T-helper 22 cell (primary cell): ENCODE measurements around the gene INSM1.

Experiments
- DNase-seq: peaks from one replicate; pipeline ENCODE4 v3.0.0-alpha.2; 2020; ENCODE audit warnings: low read depth

INSM1 gene

DNA sequence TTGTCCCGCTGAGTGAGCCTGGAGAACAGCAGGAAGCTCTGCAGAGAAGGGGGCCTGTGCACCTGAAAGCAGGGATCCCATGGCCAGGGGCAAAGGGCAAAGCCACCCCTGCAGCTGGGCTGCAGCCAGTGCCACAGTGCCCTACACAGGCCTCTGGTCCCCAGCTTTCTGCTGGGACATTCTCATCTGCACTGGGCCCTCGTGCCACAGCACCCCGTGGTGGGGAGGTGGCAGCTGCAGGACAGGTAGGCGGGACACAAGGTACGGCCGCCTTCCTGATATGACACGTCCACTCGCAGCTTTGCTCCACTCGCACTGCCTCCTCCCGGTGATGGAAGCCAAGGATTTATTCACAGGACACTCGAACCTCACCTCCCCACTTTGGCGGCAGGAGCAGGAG is 27.2 kb downstream of the INSM1 start:
- DNase-seq: no peak

DNA sequence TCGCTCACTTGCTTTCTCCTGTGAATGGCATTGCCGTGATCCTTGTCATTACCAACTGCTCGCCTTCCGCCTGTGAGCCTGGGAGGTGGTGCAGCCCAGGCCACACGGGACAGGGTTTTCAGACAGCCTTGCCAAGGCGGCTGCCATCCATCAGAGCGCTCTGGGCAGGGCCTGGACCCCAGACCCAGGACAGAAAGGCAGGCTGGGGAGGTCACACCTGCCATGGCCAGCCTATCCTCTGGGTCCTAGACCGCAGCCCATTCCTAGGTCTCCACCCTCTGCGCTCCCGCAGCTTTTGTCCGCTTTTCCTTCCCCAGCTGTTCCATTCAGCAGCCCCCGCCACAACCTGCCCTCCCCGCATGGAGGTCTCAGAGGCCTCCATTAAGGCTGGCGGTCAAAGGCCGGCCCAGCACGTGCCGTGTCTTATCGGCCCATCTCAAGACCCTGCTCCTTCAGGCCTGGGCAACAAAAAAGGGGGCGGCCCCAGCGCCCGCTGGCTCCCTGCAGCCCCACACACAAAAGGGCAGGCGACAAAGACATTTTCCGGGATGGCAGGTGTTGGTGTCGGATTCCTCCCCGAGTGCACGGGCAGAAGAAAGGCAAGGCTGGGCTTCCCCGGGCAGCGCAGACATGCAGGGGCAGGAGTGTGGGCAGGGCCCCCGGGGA is 28.1 kb downstream of the INSM1 start:
- DNase-seq: no peak

- DNase-seq: no peak
These were observed 28.9 kb downstream of the INSM1 start for GRCh38 chr20:20396794-20397193.

DNA sequence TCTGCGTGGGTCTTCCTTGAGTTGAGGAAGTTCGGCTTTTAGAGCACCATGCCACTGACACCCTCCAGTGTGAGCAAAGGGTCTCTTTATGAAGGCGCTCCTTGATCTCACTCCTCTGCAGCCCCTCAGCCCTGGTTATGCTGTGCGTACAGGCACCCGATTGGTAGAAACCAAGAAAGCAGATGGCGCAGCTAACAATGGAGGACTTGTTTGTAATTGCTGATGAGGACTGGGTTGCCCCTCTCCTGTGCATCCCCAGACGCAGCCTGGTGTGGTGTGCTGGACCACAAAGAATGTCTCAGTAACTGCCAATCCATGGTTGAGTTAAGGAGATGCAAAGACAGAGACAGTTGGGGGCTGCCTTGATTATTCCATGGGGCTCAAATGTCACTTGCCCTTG is 30.2 kb downstream of the INSM1 start:
- DNase-seq: no peak

DNA sequence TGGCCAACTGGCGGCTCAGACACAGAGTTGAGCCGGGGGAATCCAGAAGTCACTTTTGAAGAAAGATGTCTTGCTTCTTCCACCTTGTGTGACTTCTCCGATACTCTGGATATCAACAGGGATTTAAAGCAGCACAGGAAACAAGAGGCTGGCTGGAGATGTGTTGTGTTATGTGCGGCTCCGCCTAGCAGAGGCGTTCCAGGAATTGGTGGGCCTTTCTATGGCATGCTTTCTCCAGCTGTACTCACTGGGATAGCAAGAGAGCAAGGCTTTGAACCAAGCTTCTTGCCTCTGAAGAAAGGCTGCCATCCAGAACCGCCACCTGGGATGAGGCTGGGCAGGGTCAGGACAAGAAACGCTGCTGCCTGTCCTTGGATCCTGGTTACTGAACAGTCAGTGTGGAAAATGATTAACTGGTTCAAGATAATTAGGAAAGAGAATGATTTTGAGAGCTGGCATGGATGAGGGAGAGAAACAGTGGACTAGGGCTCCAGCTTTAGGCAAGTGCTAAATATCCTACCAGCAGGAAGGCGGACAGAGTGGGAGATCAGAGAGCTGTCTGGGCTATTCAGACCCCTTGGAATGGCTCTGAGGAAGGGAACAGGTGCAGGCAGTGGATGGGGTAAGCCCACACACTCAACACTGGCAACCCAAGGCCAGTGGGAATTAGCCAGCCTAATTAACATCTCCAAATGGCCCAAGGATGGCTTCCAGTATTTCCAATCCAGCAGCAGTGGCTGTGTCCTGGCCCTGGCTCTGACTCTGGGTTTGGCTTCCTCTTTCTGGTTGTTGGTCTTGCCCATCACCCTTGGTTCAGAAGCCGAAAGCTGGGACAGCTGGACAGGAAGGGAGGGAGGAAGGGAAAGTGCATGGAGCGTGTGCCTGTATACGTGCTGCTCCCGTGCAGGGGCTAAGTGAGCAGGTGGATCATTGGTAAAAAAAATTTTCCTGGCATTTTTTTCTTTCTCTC is 31.9 kb downstream of the INSM1 start:
- DNase-seq: no peak

DNA sequence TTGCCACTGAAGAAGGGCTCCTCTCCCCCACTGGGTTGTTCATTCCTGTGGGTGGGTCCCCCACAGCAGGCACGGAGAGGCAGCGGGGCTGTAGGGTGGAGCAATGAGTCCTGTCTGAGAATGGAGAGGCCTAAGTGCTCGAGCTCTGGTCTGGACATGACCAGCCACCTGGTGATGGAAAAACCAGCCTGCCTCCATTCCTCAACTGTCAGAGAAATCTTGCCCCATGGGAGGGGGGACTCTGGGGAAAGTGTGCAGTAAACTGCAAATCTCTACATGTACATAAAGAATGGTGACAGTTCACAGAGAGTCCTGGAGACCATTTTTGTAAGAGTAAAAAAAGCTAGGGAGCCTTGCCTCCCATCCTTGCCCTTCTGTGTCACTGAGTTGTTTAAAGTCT is 34.1 kb downstream of the INSM1 start:
- no peak for DNase-seq

DNA sequence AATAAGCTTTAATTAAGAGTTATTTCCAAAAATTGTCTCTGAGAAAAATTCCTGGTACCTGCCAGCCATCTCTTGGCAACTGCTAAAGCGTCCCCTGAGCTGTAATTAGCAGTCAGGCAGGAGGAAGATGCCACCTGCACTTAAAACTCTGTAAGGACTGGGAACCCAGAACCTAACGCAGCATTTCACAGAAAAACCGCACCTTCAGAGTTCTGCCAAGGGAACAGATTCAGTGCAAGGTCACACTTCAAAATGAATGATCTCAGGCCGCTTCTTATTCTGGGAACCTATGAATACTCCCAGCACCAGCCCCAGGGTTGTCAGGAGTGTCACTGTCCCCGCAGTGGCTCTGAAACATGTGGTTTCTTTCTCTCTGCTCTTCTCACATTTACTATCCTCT is 36.7 kb downstream of the INSM1 start:
- DNase-seq: no peak

DNA sequence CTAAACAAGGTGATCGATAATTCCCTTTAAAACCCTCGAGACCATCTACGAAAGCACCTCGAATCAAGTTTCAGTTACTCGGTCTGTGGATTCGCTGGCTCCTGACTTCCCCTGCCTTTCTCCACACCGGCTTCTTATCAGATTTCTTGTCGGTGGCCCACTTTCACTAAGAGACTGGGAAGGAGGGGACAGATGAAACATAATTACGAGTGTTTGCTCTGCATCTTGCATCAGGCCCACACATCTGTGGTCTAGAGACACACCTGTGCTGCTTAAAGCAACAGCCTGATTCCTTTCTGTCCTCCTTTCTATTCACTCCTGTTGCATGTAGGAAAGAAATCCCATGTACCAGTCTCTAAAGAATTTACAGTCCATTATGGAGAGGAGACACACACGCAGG is 37.7 kb downstream of the INSM1 start:
- DNase-seq: no peak

DNA sequence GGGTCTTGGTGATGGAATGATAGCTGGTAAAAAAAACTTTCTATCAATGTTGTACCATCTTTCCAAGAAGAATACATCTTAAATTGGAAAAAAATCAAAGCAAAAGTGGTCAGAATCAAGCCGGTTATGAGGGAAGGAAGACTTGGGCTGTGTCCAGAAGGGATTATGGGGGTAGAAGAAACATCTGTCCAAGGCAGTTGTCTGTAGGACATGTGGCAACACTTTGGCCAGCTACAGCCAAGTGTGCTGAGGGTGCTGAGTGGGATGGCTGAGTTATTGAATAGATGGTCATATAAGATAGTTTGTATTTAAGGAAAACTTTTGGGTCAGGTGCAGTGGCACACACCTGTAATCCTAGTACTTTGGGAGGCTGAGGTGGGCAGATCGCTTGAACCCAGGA is 38.4 kb downstream of the INSM1 start:
- DNase-seq: no peak

DNA sequence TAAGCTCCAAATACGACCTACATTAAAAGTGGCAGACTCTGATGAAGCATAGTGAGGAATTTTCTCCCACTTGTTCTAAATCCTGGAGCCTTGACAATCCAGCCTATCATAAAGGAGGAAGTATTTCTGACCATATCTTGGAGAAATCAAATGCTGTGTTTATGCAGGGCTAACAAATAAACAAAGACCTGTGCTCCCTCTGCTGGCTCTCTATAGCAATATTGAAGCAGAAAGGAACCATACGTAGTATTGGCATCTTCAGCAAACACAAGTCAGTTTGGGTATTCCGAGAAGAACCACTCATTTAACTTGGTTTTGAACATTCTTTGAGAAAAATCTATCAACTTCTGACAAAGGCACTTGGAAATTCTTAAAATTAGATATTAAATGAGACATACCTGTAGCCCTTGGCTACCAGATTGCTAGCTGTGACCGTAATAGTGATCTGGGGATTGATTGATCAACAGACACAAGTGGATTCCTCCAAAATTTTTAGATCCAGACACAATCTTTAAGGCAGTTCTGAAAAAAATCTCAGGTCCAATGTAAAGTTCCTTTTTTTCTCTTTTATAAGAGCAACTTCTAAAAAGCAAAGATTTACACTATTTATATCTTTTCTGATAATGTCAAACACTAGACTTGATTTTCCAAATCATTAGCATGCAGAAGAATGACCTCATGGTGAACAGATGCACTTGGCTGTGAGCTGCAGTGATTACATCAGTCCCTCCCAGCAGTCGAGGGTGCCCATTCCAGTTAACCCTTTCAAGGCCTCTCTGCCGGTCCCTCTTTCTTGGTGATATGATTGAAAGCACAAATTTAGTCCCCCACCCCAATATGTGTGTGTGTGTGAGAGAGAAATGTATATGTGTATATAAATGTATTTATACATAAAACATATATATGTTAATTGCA is 40.2 kb downstream of the INSM1 start:
- no peak for DNase-seq

GRCh38 chr20:20409331-20409730 is 41.4 kb downstream of the INSM1 start:
- no peak for DNase-seq

DNA sequence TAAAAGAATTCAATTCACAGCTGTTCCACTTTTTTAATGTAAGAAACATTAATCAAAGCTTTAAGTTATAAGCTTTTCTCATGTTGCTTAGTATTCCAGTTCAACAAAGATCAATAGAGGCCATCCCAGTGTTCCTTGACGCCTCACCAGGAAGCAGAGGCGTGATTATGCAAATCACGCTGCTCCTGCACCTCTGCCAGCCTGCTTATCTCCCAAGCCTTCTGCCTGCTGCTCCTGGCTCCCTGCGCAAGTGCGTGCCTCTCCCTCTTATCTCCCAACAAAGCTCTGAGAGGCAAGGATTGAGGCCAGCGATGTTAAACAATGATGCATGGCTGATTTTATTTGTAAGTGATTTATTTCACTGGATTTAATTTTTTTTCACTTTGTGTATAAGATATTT is 42.8 kb downstream of the INSM1 start:
- no peak for DNase-seq

DNA sequence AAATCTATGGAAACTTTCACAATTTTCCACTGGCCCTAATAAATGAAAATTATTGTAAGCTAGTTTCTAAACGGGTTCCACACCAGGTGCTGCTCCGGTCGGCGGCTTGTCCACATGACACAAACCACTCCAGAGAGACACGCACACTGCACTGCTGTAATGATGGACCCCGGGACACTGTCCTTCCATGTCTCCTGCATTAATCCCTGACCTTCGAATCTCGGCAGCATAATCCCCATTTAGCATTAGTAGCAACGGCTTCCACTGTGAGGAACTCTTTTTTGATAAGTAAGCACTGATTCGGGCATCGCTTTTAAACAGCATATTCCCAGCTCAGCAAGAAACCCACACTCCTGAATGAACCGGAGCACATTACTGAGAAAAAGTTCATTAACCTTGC is 43.5 kb downstream of the INSM1 start:
- no peak for DNase-seq

DNA sequence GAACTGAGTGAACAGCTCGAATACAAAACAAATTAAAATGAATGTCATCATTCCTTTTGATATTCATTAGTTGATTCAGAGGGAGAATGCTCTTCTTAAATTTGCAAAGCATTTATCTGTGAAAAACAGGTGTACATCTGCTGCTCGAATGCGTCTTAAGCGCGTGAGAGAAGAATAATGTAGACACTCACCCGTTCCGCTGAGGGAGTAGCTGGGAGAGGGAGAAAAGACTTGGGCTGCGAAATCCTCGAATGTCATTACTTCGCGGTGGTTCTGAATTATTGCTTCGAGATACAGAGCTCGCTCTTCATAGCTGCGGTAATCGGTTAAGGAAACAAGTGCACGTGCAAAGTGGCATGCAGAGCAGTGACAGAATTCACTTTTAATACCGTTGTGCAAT is 43.9 kb downstream of the INSM1 start:
- DNase-seq: no peak

GRCh38 chr20:20412750-20413149 is 44.8 kb downstream of the INSM1 start:
- no peak for DNase-seq

DNA sequence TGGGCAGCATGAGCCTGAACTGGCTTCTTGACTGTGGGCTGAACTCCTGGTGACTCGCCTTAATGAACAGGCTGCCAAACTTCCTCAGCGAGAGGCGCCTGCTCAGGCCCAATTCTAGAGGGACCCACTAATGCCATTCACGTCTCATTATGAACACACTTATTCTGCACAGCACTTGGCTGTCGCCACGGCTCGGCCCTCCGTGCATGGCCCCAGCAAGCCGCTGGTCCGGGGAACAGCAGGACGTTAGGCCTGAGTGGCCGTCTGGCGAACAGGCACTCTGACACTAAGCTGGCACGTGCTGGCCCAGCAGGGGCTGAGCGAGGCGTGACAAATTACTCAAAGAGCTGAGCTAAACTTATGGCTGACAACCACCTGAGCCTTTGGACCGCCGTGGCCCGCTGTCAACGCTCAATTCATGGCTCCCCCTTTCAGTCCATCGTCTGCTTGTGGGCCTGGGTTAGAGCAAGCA is 45.9 kb downstream of the INSM1 start:
- no peak for DNase-seq

GRCh38 chr20:20414640-20415220 is 46.8 kb downstream of the INSM1 start:
- DNase-seq: no peak

GRCh38 chr20:20415321-20415720 is 47.4 kb downstream of the INSM1 start:
- DNase-seq: no peak

DNA sequence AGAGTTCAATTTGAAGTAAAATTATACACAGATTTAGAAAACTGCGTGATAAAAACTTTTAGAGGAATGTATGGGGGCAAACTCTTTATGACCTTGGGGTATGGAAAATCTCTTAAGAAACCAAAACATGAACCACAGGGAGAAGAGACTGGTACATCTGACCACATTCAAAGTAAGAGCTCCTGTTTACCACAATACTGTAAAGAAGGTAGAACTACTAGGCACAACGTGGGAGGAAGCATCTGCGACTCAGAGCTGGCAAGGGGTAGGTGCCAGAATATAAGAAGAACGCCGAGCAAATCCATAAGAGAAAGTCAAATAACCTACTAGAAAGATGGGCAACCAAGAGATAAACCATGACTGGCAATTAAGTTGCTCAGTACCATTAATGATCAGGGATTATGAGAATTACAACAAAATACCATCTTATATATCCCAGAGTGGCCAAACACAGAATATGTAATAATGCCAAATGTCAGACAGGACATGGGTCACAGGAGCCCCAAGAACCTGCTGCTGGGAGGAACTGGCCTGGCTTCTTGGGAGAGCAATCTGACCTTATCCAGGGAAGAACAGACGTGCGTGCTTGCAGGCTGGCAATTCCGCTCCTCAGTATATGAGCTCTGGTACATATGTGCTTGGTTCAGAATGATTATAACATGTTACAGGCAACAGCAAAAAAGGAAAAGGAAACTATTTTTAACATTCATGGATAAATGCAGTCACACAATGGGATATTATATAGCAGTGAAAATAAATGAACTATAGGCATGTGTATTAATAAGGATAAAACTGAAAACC is 50.2 kb downstream of the INSM1 start:
- no peak for DNase-seq
